Dermis microvascular lymphatic vessel endothelial cell (primary cell): ENCODE measurements around the gene SAMD4A. TPM values are rescaled to one million over a fixed set of nuclear protein-coding genes. Genes with fewer than 3 reads are reported as not detected.

Source experiments
- DNase-seq, 2 donors: peaks; one replicate each; pipeline versions ENCODE4 v3.0.0 to v3.0.0-alpha.2; 2010; ENCODE audit warnings: low read depth in 2 of 2
- total RNA-seq: library from RNA; depleted of rRNA; stranded (reverse); fragments of >200 nt; gene quantifications from 2 replicates; pipeline ENCODE4 v1.2.1, GENCODE V29; 2014

Gene SAMD4A
- total RNA-seq, 1 donor from 2014 or later, result 20.8 TPM

- no peak for DNase-seq
Measured at GRCh38 chr14:54700717-54701116, 133.8 kb downstream of the SAMD4A start.

DNA sequence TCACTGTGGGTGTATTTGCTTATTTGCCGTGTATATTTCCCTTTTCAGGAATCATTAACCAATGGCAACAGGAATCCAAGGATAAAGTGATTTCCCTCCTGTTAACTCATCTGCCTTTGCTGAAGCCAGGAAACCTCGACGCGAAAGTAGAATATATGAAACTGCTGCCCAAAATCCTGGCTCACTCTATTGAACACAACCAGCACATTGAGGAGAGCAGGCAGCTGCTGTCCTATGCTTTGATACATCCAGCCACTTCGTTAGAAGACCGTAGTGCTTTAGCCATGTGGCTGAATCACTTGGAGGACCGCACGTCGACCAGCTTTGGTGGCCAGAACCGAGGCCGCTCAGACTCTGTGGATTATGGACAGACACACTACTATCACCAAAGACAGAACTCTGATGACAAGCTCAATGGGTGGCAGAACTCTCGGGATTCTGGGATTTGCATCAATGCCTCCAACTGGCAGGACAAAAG, 135.1 kb downstream of the SAMD4A start:
- no peak for DNase-seq

DNA sequence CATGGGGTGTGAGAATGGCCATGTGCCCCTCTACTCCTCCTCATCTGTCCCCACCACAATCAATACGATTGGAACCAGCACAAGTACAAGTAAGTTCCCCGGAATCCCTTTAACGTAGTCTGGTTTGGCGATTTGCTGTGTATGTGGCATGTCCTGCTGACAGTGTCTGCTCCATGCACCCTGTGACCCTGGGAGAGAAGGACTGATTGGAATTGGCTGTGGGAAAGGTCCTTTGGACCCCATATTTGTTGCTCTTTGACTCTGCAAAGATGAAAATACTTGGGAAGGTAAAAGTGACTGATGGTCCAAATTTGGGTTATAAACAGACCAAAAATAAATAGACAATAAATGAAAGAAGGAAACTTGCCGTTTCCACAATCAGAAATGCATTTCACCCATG, 135.6 kb downstream of the SAMD4A start:
- no peak for DNase-seq

DNA sequence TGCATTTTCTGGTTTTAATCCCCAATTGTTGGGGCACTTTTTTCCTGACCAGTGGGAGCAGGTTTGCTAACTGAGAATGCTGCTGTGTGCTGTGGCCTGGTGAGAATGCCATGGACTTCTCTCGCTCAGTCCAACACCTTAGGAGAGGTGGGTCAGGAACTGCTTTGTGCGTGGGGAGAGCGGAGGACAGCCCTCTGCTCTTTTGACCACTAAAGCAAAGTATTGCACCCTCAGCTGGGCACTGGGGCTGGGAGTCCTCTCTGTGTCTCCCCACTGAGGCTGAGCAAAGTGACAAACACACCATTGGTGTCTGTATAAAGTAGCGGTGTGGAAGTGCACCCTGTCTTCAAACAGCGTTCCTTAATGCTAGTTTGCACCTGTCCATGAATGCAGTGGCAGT, 136.2 kb downstream of the SAMD4A start:
- no peak for DNase-seq

- no peak for DNase-seq
Measured at GRCh38 chr14:54703724-54704123, 136.8 kb downstream of the SAMD4A start.

DNA sequence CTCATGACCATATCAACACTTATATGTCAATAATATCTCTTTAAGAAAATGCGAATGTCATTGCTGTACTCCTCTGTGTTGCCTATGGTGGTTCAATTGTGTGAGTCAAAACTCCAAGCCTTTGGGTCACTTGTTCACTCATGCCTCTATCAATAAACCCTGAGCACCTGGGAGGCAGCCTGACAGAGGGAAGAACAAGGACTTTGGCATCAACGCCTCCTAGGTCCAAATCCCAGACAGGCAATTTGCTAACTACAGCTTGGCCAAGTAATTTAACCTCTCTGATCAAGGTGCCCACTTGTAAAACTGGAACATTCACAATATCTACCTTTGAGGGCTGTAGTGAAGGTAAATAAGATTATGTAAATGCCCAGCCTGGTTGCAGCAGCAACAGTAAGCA, 137.8 kb downstream of the SAMD4A start:
- DNase-seq, result no peak

DNA sequence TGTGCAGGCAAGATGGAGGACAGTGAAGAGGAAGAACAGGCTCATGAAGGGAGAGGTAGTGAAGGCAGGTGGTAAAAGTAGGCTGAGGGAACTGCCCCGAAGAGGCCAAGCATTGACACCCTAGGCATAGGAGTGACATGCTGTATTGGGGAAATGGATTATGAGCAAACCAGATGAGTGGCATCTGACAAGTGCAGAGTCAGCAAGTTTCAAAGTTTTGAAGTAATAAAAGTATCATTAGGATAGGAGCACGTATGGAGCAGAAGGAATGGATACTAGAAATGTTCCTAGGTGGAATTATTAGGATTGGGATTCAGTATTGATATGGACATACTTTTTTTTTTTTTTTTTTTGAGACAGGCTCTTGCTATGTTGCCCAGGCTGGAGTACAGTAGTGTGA, 139.8 kb downstream of the SAMD4A start:
- DNase-seq, result no peak

- DNase-seq, result no peak
Measured at GRCh38 chr14:54708161-54708560, 141.2 kb downstream of the SAMD4A start.

DNA sequence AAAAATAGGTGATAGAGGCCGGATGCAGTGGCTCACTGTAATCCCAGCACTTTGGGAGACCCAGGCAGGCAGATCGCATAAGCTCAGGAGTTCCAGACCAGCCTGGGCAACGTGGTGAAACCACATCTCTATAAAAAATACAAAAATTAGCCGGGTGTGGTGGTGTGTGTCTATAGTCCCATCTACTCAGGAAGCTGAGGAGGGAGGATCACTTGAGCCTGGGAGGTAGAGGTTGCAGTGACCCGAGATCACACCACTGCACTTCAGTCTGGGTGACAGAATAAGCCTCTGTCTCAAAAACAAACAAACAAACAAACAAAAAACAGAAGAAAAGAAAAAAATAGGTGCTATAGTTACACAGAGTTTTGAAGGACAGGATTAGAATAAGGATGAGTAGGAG, 142.1 kb downstream of the SAMD4A start:
- DNase-seq, result no peak

GRCh38 chr14:54709444-54709843, 142.5 kb downstream of the SAMD4A start:
- no peak for DNase-seq

GRCh38 chr14:54709867-54710266, 142.9 kb downstream of the SAMD4A start:
- DNase-seq, result no peak

DNA sequence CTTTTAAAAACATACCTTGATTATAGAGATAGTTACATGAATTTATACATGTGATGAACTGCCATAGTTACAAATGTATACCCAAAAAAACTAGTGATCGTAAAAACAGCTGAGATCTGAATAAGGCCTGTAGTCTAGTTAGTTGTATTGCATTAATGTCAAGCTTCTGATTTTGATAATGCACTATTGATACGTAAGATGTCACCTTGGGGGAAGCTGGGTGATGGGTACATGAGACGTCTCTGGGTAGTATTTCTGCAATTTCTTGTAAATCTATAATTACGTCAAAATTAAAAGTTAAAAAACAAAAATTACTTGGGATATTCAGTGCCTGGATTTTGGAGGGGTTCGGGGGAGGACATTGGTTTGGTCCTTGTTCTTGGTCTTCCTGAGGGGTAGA, 144.4 kb downstream of the SAMD4A start:
- DNase-seq, result no peak

DNA sequence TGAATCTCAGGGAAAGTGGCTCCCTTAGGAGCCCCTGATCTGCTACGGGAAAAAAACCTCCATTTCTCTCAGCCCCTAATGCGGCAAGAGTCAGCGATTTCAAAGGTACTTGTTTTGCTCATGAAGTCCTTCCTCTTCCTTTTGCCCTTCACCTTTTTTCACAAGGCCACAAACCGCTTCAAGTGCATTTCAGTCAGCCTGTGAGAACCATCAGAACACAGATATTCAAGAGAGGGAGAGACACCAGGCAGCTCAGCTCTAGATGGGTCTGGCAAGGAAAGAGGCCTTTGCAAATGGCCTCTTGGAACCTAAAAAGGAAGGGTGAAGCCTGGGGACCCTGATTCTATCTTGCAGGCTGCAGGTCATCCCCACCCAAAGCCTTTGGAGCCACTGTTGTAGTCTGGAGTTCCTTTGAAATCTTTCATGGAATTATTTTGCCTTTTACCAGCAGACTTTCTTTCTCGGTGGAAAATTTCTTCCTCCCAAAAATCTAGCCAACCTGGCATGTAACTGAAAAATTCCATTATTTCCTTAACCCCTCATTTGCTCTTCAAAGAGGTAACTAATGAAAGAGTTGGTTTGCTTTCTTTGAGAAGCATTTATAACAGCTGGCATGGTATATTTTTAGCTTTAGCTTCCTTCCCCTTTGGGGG, 145.0 kb downstream of the SAMD4A start:
- DNase-seq, result no peak

GRCh38 chr14:54712465-54713200, 145.7 kb downstream of the SAMD4A start:
- peak in 1 of 2 donors; percentile 66 for DNase-seq

- DNase-seq, result no peak
Measured at GRCh38 chr14:54713379-54713778, 146.5 kb downstream of the SAMD4A start.

- DNase-seq, result no peak
Measured at GRCh38 chr14:54715239-54715638, 148.3 kb downstream of the SAMD4A start.

DNA sequence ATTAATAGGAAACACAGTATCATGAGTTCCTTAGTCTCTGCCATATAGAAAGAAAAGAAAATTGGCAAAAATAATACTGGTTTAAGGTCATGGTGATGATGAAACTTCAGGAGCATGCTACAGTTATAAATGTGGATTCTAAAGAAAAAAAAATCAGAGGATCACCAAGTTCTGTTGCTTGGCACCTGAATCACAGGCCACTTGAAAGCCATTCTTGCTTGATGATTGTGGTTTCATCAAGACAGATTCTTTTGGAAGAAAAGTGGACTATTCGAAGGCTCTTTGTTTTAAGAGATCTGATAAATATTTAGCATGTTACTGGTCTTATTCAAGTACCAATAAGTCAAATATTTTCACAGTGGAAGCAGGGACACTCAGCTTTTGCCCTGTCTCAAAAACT, 148.9 kb downstream of the SAMD4A start:
- no peak for DNase-seq

GRCh38 chr14:54716862-54717261, 149.9 kb downstream of the SAMD4A start:
- no peak for DNase-seq

DNA sequence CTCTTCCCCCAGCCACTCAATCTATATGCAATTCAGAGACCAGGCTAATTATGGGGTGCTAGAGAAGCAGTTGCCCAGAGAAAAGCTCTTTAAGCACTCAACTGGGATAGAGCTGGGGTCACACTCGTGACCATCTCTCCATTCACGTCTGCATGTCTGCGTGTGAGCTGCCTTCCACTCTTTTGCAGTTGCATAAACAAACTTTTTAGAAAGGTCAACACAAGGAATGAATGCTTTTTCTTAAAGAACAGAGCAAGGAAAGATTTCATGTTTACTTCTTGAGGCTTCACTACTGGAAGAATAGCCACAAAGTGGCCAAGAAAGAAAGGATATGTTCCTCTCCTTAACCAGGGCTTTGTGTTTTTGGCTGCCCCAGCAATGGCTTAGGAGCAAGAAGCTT, 151.1 kb downstream of the SAMD4A start:
- no peak for DNase-seq

GRCh38 chr14:54719406-54719805, 152.5 kb downstream of the SAMD4A start:
- DNase-seq, result no peak

- DNase-seq, result peak in 1 of 2 donors; percentile 70
Measured at GRCh38 chr14:54722791-54723432, 156.0 kb downstream of the SAMD4A start.

- no peak for DNase-seq
Measured at GRCh38 chr14:54724123-54724522, 157.2 kb downstream of the SAMD4A start.
